Muscle of leg (tissue), 9 donors: ENCODE data around the gene PELI3. TPM values are rescaled to one million over a fixed set of nuclear protein-coding genes. Genes with fewer than 3 reads are reported as not detected.

Experiments used
- polyA plus RNA-seq, 8 donors: library from polyadenylated mRNA; unstranded; fragments of 120-200 nt; gene quantifications; one replicate each; pipeline versions ENCODE4 v1.2.1 to v1.2.3, GENCODE V29; 2013; ENCODE audit warnings: inconsistent platforms in 1 of 8, low replicate concordance in 1 of 8; ENCODE audit not compliant: insufficient read length in 8 of 8, insufficient read depth in 1 of 8
- total RNA-seq: library from RNA; stranded (reverse); fragments of 120-200 nt; gene quantifications from one replicate; pipeline ENCODE4 v1.2.4, GENCODE V29; 2013

PELI3 gene
- total and polyA plus RNA-seq, 9 donors, result 4.7 to 8.2 (median 5.7) TPM

Other genes with a start within 250 kb of the PELI3 start
- gene KLC2, start 209.2 kb upstream of the PELI3 start, total RNA-seq, result 8.1 TPM
- gene KLC2, start 209.2 kb upstream of the PELI3 start, polyA plus RNA-seq, result 10 to 100 TPM; 13.3 to 22.4 (median 18.5) TPM
- gene RAB1B, start 198.3 kb upstream of the PELI3 start, total RNA-seq, result 69.7 TPM
- 100 to 1,000 TPM in 6 of 8 donors, 10 to 100 TPM in 2; 90.1 to 111 (median 101) TPM for gene RAB1B, start 198.3 kb upstream of the PELI3 start, polyA plus RNA-seq
- gene CNIH2, start 188.7 kb upstream of the PELI3 start, total RNA-seq, result 1.0 TPM
- gene CNIH2, start 188.7 kb upstream of the PELI3 start, polyA plus RNA-seq, result 1 to 10 TPM; 2.5 to 5.4 (median 4.4) TPM
- gene YIF1A, start 177.8 kb upstream of the PELI3 start, total RNA-seq, result 58.9 TPM
- gene YIF1A, start 177.8 kb upstream of the PELI3 start, polyA plus RNA-seq, result 10 to 100 TPM; 45.3 to 56.2 (median 53.0) TPM
- not detected for gene TMEM151A, start 175.0 kb upstream of the PELI3 start, total RNA-seq
- gene TMEM151A, start 175.0 kb upstream of the PELI3 start, polyA plus RNA-seq, result under 1 TPM in 1 of 8 donors, not detected in 7; 0.04 TPM
- 24.5 TPM for gene CD248, start 149.9 kb upstream of the PELI3 start, total RNA-seq
- 100 to 1,000 TPM in 4 of 8 donors, 10 to 100 TPM in 4; 65.9 to 134 (median 98.9) TPM for gene CD248, start 149.9 kb upstream of the PELI3 start, polyA plus RNA-seq
- gene RIN1, start 130.5 kb upstream of the PELI3 start, total RNA-seq, result 6.0 TPM
- gene RIN1, start 130.5 kb upstream of the PELI3 start, polyA plus RNA-seq, result 1 to 10 TPM; 5.3 to 9.6 (median 7.7) TPM
- gene BRMS1, start 121.8 kb upstream of the PELI3 start, total RNA-seq, result 25.0 TPM
- 10 to 100 TPM; 20.5 to 27.0 (median 23.6) TPM for gene BRMS1, start 121.8 kb upstream of the PELI3 start, polyA plus RNA-seq
- gene B4GAT1, start 119.3 kb upstream of the PELI3 start, total RNA-seq, result 25.7 TPM
- gene B4GAT1, start 119.3 kb upstream of the PELI3 start, polyA plus RNA-seq, result 10 to 100 TPM; 17.7 to 24.1 (median 22.9) TPM
- gene SLC29A2, start 95.1 kb upstream of the PELI3 start, total RNA-seq, result 10.1 TPM
- gene SLC29A2, start 95.1 kb upstream of the PELI3 start, polyA plus RNA-seq, result 10 to 100 TPM; 16.2 to 35.4 (median 30.0) TPM
- gene NPAS4, start 45.9 kb upstream of the PELI3 start, total RNA-seq, result 0.27 TPM
- under 1 TPM in 7 of 8 donors, not detected in 1; 0.05 to 0.57 (median 0.14) TPM for gene NPAS4, start 45.9 kb upstream of the PELI3 start, polyA plus RNA-seq
- 59.0 TPM for gene MRPL11, start 28.1 kb upstream of the PELI3 start, total RNA-seq
- gene MRPL11, start 28.1 kb upstream of the PELI3 start, polyA plus RNA-seq, result 10 to 100 TPM; 49.6 to 62.4 (median 54.9) TPM
- 22.3 TPM for gene DPP3, start 13.5 kb downstream of the PELI3 start, total RNA-seq
- 10 to 100 TPM; 18.5 to 27.2 (median 23.1) TPM for gene DPP3, start 13.5 kb downstream of the PELI3 start, polyA plus RNA-seq
- gene BBS1, start 43.7 kb downstream of the PELI3 start, total RNA-seq, result 18.8 TPM
- 10 to 100 TPM; 13.2 to 22.6 (median 17.4) TPM for gene BBS1, start 43.7 kb downstream of the PELI3 start, polyA plus RNA-seq
- 3.5 TPM for gene ZDHHC24, start 79.1 kb downstream of the PELI3 start, total RNA-seq
- gene ZDHHC24, start 79.1 kb downstream of the PELI3 start, polyA plus RNA-seq, result 1 to 10 TPM; 3.2 to 4.7 (median 3.8) TPM
- 81.6 TPM for gene ACTN3, start 80.0 kb downstream of the PELI3 start, total RNA-seq
- gene ACTN3, start 80.0 kb downstream of the PELI3 start, polyA plus RNA-seq, result 100 to 1,000 TPM in 2 of 8 donors, 10 to 100 TPM in 5, 1 to 10 TPM in 1; 8.3 to 162 (median 39.3) TPM
- 29.0 TPM for gene CTSF, start 101.7 kb downstream of the PELI3 start, total RNA-seq
- 10 to 100 TPM; 22.4 to 36.7 (median 25.8) TPM for gene CTSF, start 101.7 kb downstream of the PELI3 start, polyA plus RNA-seq
- 0.09 TPM for gene CCDC87, start 126.2 kb downstream of the PELI3 start, total RNA-seq
- under 1 TPM; 0.10 to 0.15 (median 0.13) TPM for gene CCDC87, start 126.2 kb downstream of the PELI3 start, polyA plus RNA-seq
- 32.1 TPM for gene CCS, start 126.3 kb downstream of the PELI3 start, total RNA-seq
- 10 to 100 TPM; 30.1 to 49.2 (median 39.2) TPM for gene CCS, start 126.3 kb downstream of the PELI3 start, polyA plus RNA-seq
- 25.9 TPM for gene RBM14, start 149.7 kb downstream of the PELI3 start, total RNA-seq
- gene RBM14, start 149.7 kb downstream of the PELI3 start, polyA plus RNA-seq, result 10 to 100 TPM; 35.2 to 56.5 (median 42.9) TPM
- gene RBM4, start 171.8 kb downstream of the PELI3 start, total RNA-seq, result 98.1 TPM
- 100 to 1,000 TPM; 123 to 167 (median 148) TPM for gene RBM4, start 171.8 kb downstream of the PELI3 start, polyA plus RNA-seq
- 26.7 TPM for gene RBM4B, start 211.0 kb downstream of the PELI3 start, total RNA-seq
- 10 to 100 TPM; 28.3 to 42.8 (median 31.7) TPM for gene RBM4B, start 211.0 kb downstream of the PELI3 start, polyA plus RNA-seq